Measurements from ENCODE around the gene CALHM6. TPM values are rescaled to one million over a fixed set of nuclear protein-coding genes. Genes with fewer than 3 reads are reported as not detected.

CALHM6 gene
- total and polyA plus RNA-seq, 9 of the 15 experiments (the other 6 are each of a cell fraction or from before 2014, with no cell fraction given), result 0.24 TPM; not detected in 8

GRCh38 chr6:116472706-116473105 lies 11.5 kb downstream of the CALHM6 start:
- WGBS (ENCODE audit: insufficient coverage, low coverage, missing lambda C conversion rate), result 14% methylated on average over 3 of the region's 3 CpGs
- in situ Hi-C loops (cut with MboI), result no loop called here
- POLR2A ChIA-PET, result no interaction called here
- TF ChIP-seq ZNF778 (CRISPR knock-in tag; IDR thresholded peaks at IDR 0.05) (no peak), ZNF395 (CRISPR knock-in tag; IDR thresholded peaks at IDR 0.05) (no peak), HSF4 (CRISPR knock-in tag; IDR thresholded peaks at IDR 0.05; ENCODE audit: borderline replicate concordance) (no peak), ZNF764 (CRISPR knock-in tag; IDR thresholded peaks at IDR 0.05; ENCODE audit: low read depth) (no peak), STAG1 (CRISPR knock-in tag; IDR thresholded peaks at IDR 0.05; ENCODE audit: borderline replicate concordance) (no peak), GABPB2 (CRISPR knock-in tag; conservative IDR thresholded peaks at IDR 0.05) (no peak), ZNF507 (tag; conservative IDR thresholded peaks at IDR 0.05) (no peak), ATF2 (CRISPR knock-in tag; IDR thresholded peaks at IDR 0.05) (no peak), MBD2 (IDR thresholded peaks at IDR 0.05; ENCODE audit: borderline replicate concordance, low read depth) (no peak), ZFP36 (IDR thresholded peaks at IDR 0.05; ENCODE audit: low read depth, low read length, partially characterized antibody) (no peak), ZNF239 (CRISPR knock-in tag; IDR thresholded peaks at IDR 0.05) (no peak)

More at GRCh38 chr6:116472706-116473105, 11.5 kb downstream of the CALHM6 start:
- no peak overlapping the region for H3K27ac ChIP-seq (ENCODE audit: extremely low read depth, low read depth, low read length)
- no peaks in the 10 kb centered on the region for H3K36me3 ChIP-seq (ENCODE audit: control insufficient read depth, insufficient read depth, low read length)
- no peaks in the 10 kb centered on the region for H3K27me3 ChIP-seq (ENCODE audit: control insufficient read depth in 2 of 2, insufficient read depth in 2 of 2, low read length in 2 of 2)
- FAIRE-seq (no peak), DNase-seq (ENCODE audit: extremely low read depth in 1 of 4, low spot score in 3 of 4) (no peak), ATAC-seq (no peak)
- CTCF ChIA-PET (ENCODE audit: low intra/inter-chr PET ratio), result no interaction called here
- H3K9me1 ChIP-seq (ENCODE audit: control insufficient read depth, insufficient read depth, low read length), result no peaks in the 10 kb centered on the region
- peaks cover 0 to 5% of the 10 kb centered on the region in 2 experiments; a peak in 3 of 5 replicates for H3K4me1 ChIP-seq (replicated peaks in 1 of 2; ENCODE audit: control insufficient read depth in 2 of 2, insufficient read depth in 2 of 2, low read length in 2 of 2)
- H2AFZ ChIP-seq (ENCODE audit: low read depth, low read length), result no peak overlapping the region
- H3K79me2 ChIP-seq (ENCODE audit: control insufficient read depth, insufficient read depth, low read length), result no peaks in the 10 kb centered on the region
- H4K20me1 ChIP-seq (replicated peaks; ENCODE audit: control insufficient read depth, insufficient read depth, low read length), result no peaks in the 10 kb centered on the region
- H3K9me3 ChIP-seq (replicated peaks; ENCODE audit: control insufficient read depth, insufficient read depth, low read depth, low read length), result no peaks in the 10 kb centered on the region; the same call in 1 of the 2 replicates
- no peak overlapping the region for H3K9ac ChIP-seq (ENCODE audit: insufficient read depth in 1 of 2, low read depth in 2 of 2, low read length in 2 of 2)
- no TSS peak for BruUV-seq (replicated peaks)
- intact Hi-C loops (cut with micrococcal nuclease), result no loop called here
- no peak overlapping the region for H3K4me3 ChIP-seq
- no peak overlapping the region for H3K4me2 ChIP-seq (ENCODE audit: insufficient read depth, low read length)
